Measurements from ENCODE around the gene INVS.
"Not testable (repeated sequence)": the region's sequence is repeated elsewhere in the genome, so short reads cannot be mapped to it uniquely, and the experiment has no call there.

The INVS gene

DNA sequence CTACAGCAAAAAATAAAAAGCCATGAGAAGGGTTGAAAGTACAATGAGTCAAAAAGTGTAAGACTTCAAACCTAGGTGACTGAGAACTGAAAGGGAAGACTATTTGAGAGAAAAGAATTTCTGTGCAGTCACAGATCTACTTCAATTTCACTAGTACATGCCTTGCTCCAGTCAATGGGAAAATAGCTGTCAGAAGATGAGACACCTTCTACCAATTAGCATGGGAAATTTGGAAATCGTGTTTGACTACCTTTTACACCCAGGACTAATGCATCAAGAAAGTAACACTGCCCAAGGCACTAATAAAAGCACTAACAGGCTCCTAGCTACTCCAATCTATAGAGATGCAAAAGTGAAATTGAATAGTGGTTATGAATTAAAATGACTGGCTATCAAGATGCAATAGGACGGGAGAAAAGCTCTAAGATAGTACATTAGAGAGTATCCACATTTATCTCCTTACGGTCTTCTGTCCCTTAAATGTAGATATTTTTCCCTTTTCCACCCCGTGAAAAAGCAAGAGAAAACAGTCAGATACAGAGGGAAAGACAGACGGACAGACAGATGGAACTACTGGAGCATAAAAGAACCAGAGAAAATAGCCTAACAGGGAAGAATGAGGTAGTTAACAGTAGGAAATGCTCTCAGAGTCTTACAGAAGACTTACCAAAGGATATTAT lies 15.5 kb upstream of the INVS start:
- no peak for DNase-seq

DNA sequence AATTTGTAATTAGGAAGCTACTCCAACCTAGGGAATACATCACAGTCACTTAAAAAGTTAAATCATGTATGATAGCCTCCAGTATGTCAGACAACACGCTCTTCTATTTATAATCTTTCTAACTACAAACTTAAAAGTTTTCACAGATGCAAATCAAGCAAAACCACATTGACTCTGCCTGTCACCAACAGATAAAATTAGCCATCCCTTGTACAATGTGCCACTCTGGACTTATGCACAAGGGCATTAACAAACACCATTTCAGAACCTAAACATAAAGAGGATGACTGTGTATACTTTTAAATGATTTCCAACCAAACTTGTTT lies 15.0 kb upstream of the INVS start:
- DNase-seq = no peak

DNA sequence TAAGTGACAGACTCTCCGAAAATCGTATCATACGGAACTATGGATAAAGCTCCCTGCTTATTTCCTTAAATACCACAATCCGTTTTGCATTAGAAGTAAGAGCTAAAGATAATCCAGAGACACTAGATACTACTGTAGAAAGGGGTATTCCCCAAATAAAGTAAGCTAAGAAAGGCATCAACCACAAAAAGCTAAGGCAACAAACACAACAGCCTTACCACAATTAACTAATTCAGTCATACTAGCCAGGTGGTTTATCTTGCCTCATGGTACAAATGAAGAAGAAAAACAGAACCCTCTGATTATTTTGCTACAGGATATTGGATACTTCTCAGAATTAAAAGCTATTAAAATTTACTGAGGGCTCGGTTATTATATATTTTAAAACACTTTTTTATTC lies 14.3 kb upstream of the INVS start:
- DNase-seq = no peak

DNA sequence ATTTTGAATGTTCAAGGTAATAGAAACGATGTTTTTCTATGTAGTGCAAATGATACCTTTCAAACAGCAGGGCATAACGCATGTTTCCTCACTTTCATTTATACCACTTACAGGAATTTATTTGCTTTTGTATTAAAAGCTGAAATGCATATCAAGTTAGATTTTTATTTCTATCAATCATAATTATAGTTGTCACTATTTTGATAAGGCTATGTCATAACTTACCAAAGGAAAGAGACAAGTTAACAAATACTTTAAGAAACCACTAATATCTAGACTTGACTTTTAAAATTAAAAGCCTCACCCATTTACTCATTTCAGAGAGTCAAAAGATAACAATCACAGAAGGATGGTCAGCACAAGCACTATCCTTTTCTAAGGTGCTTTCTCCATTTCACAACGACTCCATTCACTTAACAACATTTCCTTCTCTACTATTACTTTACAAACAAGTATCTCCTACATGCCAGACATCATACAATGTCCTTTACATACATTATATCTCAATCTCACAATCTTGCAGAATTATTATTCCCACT lies 12.9 kb upstream of the INVS start:
- DNase-seq = no peak

DNA sequence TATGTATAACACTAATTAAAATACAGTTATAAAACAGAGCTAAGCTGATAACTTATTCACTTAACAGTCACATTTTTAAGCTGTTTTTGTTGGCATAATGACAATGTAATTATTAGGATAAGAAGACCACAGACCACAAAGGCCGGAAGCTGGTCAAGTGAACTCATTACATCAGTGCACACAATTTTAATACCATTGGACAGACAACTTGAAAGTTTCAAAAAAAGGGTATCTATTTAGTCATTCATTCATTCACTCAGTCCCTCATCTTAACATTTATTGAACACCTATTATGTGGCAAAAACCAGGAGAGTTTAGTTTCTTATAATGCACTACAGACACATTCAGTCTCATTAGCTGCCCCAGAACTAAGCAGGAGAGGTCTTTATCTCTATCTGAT lies 11.8 kb upstream of the INVS start:
- no peak for DNase-seq

DNA sequence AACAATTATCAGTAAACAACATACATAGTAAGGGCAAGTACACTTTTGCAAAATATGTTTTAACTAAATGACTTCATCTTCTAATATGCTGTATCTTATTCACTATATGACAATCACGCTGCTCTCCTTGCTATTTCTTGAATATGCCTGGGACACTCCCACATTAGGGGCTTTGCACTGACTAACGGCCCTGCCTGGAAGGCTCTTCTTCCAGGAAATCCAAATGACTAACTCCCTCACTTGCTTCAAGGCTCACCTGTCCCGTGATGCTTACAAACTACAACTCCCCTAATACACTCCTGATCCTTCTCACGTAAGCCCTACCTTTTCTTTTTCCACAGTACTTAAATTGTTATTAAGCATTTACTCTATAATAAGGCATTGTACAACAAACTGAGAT lies 10.8 kb upstream of the INVS start:
- no peak for DNase-seq

DNA sequence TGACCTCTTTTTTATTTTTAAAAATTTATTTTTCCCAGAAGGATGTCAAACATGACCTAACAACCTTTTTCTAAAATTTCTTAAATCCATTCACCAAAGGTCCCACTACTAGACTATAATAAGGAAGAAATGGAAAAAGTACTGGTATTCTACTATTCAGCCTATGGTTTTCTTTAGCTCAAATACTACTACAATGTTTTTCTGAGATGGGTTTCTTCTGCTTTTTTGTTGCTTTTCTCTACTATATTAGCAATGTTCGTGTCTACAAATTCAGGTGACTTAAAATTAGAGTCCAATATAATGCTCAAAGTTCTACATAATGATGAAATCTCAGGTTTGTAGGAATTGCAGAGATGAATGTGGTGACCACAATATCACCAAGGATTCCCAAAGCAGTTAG lies 8.2 kb upstream of the INVS start:
- no peak for DNase-seq

DNA sequence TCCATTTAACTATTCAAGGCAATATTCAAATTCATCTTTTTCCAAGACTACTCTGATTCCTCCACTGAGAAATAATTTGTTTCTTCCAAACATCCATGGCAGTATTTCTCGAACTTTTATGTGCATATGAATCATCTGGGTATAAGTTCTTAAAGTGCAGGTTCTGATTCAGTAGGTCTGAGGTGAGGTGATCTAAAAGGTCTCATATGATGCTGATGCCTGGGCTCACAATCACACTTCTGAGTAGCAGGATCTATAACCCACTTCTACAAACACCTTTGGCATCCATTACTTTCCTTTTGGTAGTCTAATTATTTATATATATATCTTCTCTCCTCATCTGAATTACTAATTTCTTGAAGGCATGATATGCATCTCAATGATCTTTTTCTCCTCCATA lies 7.4 kb upstream of the INVS start:
- DNase-seq = no peak

DNA sequence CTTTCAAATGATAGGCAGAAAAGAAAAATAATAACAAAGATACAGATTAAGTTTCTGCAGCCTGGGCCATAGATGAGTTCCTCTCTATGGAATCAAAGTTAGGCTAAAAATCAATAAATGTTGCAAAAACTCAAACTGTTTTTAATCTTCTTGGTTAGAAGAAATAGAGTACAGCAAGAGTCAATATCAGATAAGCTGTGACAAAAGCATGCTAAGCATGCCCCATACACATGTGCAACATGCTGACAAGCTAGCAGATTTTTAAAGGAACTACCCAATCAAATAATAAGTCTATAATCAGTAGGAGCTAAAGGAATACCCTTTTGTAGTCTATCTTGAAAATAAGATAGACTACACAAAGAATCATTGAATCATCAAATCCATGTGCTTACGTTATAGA lies 7.0 kb upstream of the INVS start:
- no peak for DNase-seq

DNA sequence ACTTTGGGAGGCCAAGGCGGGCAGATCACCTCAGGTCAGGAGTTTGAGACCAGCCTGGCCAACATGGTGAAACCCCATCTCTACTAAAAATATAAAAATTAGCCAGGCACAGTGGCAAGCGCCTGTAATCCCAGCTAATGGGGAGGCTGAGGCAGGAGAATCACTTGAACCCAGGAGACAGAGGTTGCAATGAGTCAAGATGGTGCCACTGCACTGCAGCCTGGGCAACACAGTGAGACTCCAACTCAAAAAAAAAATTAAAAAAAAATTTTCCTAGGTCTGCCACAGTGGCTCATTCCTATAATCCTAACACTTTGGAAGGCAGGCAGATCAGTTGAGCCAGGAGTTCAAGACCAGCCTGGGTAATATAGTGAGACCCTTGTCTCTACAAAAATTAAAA lies 4.6 kb upstream of the INVS start:
- not testable (repeated sequence) for DNase-seq

DNA sequence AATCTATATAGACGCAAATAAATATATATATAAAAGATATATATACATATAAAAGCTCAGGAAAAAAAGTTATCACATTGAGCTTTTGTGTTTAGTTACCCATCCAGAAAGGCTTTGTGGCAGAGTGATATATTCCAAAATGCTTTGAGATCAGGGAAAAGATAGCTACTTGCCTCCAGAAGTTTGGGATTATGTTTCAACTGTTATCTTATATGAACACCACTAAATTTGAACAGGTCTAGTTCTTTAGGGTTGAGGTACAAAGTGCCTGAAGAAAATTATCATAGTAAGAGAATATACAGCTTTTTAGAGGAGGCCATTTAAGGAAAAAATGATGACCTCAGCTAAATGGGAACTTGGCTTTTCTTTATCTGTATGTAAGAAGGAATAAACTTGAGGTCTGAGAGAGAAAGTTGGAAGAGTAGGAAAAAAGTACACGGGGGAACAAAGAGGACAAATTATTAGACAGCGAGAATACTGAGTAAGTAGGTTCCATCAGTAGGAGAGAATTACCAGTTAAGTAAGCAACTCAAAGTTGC lies 2.6 kb upstream of the INVS start:
- DNase-seq = no peak

DNA sequence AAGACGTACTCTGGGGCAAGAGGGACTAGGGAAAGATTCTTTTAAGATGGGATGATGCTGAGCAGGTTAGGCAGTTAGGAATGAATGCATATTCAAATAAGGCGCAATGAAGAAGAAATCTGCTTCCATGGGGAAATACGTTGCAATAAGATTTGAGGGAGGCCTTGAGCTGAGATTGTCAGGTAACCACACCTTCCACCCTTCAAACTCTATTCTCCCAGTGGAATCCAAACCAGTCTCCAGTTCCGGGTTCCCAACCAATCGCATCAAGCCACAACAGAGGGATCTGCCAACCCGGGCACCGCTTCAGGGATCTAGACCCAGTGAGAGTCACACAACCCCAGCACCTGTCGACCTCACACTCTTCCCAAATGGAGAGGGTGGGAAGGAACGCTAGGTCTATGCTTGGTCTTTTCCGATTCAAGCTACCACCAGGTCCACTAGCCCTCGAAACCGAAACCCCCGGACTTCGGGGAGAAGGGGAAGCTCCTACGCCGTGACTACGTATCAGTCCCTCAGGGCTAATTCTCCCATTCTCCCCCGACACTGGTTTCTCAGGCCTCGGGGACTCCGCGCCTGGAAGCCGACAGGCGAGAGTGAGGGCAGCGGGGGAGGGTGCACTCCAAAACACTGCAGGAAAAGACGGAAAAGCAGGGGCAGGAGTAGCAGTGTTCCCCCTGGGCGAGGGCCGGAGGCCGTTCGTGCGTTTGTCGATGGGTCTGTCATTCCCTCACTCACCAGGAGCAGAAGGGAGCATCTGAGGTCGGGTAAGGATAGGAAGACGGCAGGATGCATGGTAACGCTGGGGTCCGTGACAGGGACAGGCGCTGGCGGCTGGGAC lies 777 bp upstream of the INVS start:
- DNase-seq = peak; percentile 56

DNA sequence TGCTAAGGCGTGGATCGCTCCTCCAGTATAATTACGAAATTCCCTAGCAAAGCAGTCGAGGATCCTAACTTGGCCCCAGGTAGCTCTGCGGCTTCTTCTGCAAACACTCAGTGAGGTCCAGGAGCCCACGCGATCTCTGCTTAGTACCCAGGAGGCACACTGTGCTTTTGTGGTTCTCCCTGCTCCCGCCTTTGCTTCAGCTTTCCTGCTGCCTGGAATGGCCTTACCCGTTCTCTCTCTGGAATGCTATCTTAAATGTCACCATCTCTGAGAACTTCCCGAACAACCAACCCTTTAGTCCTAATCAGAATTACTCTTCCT lies 639 bp downstream of the INVS start:
- peak; percentile 16 for DNase-seq

DNA sequence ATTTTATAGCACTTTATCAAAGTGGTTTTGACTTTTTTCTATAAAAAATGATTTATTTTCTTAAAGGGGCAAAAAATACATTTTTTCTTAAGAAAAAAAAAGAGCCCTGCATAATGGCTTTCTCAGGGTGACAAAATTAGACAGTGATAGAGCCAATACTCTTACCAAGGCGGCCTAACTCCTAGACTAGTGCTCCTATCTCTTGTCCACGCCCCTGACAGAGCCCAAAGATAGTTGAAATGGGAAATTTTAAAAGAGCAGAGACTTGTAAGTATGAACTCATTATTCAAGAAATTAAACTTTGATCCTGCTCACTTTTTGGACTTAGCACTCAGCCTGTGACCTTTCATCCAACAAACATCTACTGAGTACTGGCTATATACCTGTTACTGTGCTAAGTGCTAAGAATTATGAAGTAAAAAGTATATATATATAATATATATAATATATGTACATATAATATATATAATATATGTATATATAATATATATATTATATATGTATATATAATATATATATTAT lies 1.2 kb downstream of the INVS start:
- DNase-seq = no peak

DNA sequence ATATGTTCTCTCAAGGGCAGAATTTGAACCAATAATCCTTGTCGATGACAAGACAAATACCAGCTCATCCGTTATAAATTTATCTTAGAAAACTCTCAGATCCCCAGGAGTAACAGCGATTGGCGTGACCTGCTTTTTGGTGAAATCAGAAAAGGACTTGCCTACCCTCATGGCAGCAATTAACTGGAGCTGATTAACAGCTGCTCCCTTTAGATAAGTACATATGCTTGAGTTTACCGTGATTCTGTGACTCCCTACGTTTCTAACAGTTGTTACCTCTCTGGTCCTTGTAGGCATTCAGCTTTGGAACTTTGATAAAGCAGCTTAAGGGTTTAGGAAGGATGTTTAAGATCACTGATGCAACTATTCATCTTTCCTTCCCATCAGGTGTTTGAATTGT lies 2.6 kb downstream of the INVS start:
- DNase-seq = no peak

DNA sequence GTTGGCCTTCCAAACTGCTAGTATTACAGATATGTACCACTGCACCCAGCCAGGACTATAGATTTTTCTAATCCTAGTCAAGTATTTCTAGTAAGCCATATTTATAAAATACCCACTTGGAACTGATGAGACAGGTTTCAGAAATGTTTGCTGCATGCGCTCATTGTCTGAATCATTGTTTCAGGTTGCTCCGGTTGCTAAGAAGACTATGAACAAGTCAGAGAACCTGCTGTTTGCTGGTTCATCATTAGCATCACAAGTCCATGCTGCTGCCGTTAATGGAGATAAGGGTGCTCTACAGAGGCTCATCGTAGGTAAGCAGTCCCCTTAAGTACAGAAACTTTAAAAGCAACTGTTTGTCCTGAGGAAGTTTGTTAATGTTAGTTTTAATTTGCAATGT lies 5.3 kb downstream of the INVS start:
- DNase-seq = no peak

DNA sequence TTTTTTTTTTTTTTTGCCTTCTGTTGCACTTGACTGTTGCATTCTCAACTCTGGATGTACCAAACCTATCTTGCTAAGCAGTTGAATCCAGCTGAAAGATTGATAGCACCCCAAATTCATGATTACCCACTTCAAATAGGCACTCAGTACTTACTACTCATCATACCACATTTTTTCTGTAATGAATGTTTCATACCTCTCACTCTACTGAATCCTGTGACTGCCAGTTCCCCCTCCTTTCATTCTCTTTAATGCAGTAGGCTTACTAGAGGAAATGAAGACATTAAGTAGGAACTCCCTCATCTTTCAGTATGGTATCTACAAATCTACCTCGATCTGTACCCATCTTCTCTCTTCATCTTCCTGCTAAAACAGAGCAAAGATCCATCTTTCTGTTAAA lies 6.8 kb downstream of the INVS start:
- no peak for DNase-seq

DNA sequence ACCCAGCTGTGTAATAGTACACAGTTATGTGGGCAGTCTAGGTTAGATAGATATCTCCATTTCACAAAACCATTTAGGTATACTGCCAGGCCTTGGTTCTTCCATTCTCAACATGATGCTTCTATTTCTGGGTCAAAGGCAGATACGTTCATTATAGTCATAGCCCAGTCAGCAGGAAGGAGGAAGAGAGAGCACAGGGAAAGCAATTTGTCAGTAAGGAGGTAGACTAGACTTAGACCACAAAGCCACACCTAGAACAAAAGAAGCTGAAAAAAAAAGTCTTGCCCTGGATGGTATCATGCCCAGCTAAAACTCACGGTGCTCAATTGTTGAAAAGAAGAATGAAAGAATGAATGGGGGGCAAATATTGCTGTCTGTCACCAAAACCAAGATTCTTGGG lies 7.6 kb downstream of the INVS start:
- DNase-seq = no peak

DNA sequence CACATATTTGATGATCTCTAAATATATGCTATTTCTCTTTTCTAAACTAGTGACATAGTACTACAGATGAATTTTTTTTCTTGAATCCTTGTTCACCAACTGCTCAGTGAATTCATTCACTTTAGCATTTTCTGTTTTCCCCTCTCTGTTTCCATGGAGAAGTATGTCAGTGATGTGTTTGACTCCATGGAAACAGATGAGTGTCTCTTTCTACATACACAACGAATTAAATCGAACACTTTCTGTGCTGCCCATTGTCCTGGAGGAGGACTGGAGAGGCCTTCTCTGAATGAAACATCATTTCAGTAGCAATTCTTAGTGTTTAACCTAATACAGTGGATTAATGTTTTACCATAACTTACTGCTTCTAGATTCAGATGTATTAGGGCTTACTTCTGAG lies 9.5 kb downstream of the INVS start:
- DNase-seq = no peak

DNA sequence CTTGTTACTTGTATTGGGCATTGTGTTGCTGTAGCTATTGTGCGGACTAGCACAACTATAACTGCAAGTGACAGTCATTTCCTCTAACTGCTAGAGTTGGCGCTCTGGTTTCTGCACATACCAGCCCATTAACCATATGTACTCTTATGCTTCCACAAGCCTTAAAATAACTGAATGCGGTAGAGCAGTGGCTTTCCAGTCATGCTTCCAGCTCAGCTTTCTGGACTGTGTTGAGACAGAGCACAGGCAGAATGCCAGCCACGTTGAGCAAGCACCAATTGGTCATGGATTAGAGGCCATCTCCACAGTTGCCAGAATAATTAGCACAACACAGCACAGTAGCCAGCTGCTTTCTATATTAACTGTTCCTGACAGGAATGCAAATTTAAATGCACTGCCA lies 12.2 kb downstream of the INVS start:
- DNase-seq = no peak

DNA sequence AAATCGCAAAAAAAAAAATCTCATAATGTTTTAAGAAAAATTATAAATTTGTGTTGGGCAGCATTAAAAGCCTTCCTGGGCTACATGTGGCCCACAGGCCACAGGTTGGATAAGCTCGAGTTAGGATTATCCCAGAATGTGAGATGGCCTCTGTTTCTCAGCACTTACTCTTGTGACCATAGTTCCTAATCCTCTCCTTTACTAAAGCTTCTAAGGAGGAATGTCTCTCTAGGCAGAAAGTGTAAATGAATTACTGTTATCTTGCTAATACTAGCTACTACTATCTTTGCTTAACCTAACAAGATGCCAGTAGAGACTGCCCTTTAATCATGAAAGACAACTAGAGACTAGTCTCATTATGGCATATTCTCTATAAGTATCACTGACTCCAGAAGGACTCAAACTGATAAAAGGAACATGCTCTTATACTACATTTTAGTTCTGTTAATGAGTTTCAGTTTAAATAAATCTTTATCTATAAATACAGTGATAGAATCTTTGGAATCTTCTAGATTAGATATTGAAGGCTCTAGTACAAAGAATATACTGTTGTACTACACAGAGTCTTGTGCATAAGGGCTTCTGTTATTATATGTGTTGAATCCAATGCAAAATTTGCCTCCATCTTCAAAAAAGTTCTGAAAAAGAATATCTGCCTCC lies 13.8 kb downstream of the INVS start:
- DNase-seq = no peak

DNA sequence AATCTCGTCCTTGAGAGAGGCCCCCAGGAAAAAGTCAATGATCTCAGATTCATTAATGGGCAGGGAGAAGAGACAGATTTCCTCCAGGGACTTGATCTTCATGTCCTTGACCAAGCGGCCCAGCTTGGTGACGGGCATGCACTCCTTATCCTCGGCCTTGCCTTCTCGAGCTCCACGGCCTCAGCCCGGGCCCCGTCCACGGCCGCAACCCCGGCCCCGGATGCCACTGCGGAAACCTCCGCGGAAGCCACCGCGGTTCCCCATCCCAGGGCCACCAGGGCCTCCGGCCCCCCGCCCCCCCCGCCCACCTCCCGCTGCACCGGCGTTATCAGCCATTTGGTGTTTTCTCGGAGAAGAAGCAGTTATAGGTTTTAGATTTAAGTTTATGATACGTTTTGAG lies 18.3 kb downstream of the INVS start:
- DNase-seq = no peak

DNA sequence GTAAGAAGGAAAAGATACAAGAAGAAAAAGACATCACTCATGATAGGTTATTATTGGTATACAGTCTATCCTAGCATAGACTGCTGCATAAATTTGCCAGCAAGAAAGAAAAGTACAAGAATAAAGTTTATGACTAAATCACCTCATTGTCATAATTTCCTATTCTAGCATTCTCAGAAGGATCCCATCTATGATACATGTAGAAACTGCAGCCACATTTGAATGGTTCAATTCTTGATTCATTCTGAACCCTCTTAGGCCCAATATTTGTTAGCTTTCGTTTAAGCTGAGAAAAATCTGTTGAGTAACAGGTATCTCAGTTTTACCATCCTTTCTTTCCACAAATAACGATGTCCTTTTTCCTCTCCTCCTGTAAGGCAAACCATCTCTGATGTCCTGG lies 21.2 kb downstream of the INVS start:
- no peak for DNase-seq

DNA sequence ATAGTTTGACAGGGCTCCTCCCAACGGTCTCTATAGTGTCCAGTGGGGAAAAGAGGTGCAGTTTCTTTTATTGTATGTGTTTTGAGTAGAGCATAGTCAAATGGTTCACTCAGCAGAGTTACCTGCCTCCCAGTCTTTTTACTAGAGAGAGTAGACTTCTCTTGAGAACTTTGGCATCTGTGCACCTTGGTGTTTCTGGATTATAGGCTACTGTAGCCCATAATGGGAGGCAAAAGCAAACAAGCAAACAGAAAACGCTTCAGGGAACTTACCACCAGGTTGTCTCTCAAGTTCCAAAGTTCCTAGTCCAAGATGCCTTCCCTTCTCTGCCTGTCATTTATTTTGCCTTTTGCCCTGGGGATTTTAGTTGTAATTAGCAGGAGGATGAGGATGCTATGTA lies 26.2 kb downstream of the INVS start:
- no peak for DNase-seq

Measured in NCI-H2227 treated with DMSO at 0.1 percent for 48 hours (cell line).